Esophagus squamous epithelium (tissue), 5 donors: Measurements from ENCODE around the gene EXOSC9. TPM values are rescaled to one million over a fixed set of nuclear protein-coding genes. Genes with fewer than 3 reads are reported as not detected.

ENCODE experiments used
- DNase-seq: peaks from one replicate; lab custom pipeline; 2025; lab: John Stamatoyannopoulos, UW
- H3K27ac ChIP-seq, 4 donors: fragments of 200-600 bp; sonication (generic); one replicate each; pipeline ENCODE4 v1.5.1; 2016 to 2019; ENCODE audit warnings: mild to moderate bottlenecking in 1 of 4
- H3K27me3 ChIP-seq, 4 donors: fragments of 200-600 bp; sonication (generic); 1 replicate in 3 of 4; 2 replicates in 1 of 4; pipeline versions ENCODE4 v1.5.1 to v1.6.0; 2017 to 2021; ENCODE audit warnings: antibody characterized with exemption in 1 of 4
- H3K36me3 ChIP-seq, 3 donors: fragments of 200-600 bp; sonication (generic); one replicate each; pipeline ENCODE4 v1.5.1; 2016 to 2019
- H3K4me1 ChIP-seq, 3 donors: fragments of 200-600 bp; sonication (generic); one replicate each; pipeline ENCODE4 v1.5.1; 2017 to 2019
- H3K4me3 ChIP-seq, 4 donors: fragments of 200-600 bp; sonication (generic); 1 replicate in 3 of 4; 2 replicates in 1 of 4; pipeline ENCODE4 v1.5.1; 2016 to 2019; ENCODE audit warnings: mild to moderate bottlenecking in 2 of 4, moderate library complexity in 1 of 4
- H3K9me3 ChIP-seq, 3 donors: fragments of 200-600 bp; sonication (generic); one replicate each; pipeline ENCODE4 v1.5.1; 2016 to 2019
- CTCF ChIP-seq, 6 experiments: fragments of 450-650 bp in 4 of 6; fragments of 200-600 bp in 2 of 6; sonication (generic) in 2 of 6; IDR thresholded peaks; one replicate each; pipeline ENCODE4 v1.5.1; 2016 to 2019; ENCODE audit warnings: antibody characterized with exemption in 6 of 6, mild to moderate bottlenecking in 4 of 6, moderate library complexity in 4 of 6
- POLR2A ChIP-seq, 4 donors: fragments of 450-650 bp; IDR thresholded peaks; one replicate each; pipeline ENCODE4 v1.6.1; 2017; ENCODE audit warnings: antibody characterized with exemption in 4 of 4, mild to moderate bottlenecking in 4 of 4, moderate library complexity in 3 of 4
- WGBS, 2 donors: methylation state at CpG; one replicate each; pipeline ENCODE4 v1.1.5; 2018; 5-methylcytosine and 5-hydroxymethylcytosine counted together
- intact Hi-C: fragments of 100-400 bp; cut with DNase I; formaldehyde crosslinking; loops from one replicate; pipeline ENCODE4 v1.15.0; 2022
- total RNA-seq, 4 donors: library from RNA; depleted of rRNA; stranded (reverse); fragments of >200 nt; gene quantifications; one replicate each; pipeline ENCODE4 v1.1.0, GENCODE V29; 2016
- donor health status: DM: yes; HTN: yes; CAD: no.

Gene EXOSC9
- total RNA-seq, 4 donors from 2014 or later: 9.3 to 27.7 (median 23.9) TPM

- no peaks in the 10 kb centered on the region for H3K27me3 ChIP-seq
- H3K9me3 ChIP-seq: no peaks in the 10 kb centered on the region
- H3K36me3 ChIP-seq: peaks cover 0 to 49% (median 12%) of the 10 kb centered on the region in 3 donors
- TF ChIP-seq CTCF (IDR thresholded peaks at IDR 0.05): no peak
- TF ChIP-seq POLR2A (IDR thresholded peaks at IDR 0.05): no peak
- 3% methylated on average over 14 to 21 of the region's 30 CpGs for WGBS, 2 donors
- H3K4me3 ChIP-seq: peak overlapping the region; percentile 72 to 89 (median 82)
- no peak for DNase-seq
- H3K4me1 ChIP-seq: peaks cover 0 to 27% (median 11%) of the 10 kb centered on the region in 3 donors
- intact Hi-C loops: no loop called here
- peak overlapping the region; percentile 74 to 87 (median 78) for H3K27ac ChIP-seq
These were observed 21.8 kb downstream of the EXOSC9 start for GRCh38 chr4:121822796-121823504.

GRCh38 chr4:121823505-121824170 is 22.5 kb downstream of the EXOSC9 start, which contains the start of gene CCNA2:
CCNA2 (minus strand) TSS chr4:121823883; CDS start chr4:121823628, 255 bp downstream.
- intact Hi-C loops: no loop called here
- H3K27ac ChIP-seq: peak within 1 kb of the TSS; percentile 74 to 87 (median 78)
- DNase-seq: peak; percentile 80
- peaks cover 0 to 27% (median 11%) of the 10 kb centered on the region in 3 donors for H3K4me1 ChIP-seq
- WGBS, 2 donors: 0 to 1% methylated on average over 17 to 19 of the region's 63 CpGs
- no peaks in the 10 kb centered on the region for H3K9me3 ChIP-seq
- peaks cover 0 to 49% (median 5%) of the 10 kb centered on the region in 3 donors for H3K36me3 ChIP-seq
- H3K27me3 ChIP-seq: no peaks in the 10 kb centered on the region
- peak within 1 kb of the TSS; percentile 72 to 89 (median 82) for H3K4me3 ChIP-seq
- TF ChIP-seq POLR2A (IDR thresholded peaks at IDR 0.05) (peak in 1 of 4 donors; percentile 49), CTCF (IDR thresholded peaks at IDR 0.05) (no peak)

- intact Hi-C loops: no loop called here
- Histone ChIP-seq H3K27me3 (no peaks in the 10 kb centered on the region), H3K36me3 (peaks cover 0 to 46% (median under 1%) of the 10 kb centered on the region in 3 donors), H3K4me3 (peak overlapping the region; percentile 72 to 89 (median 82)), H3K9me3 (no peaks in the 10 kb centered on the region), H3K4me1 (peaks cover 0 to 27% (median 11%) of the 10 kb centered on the region in 3 donors), H3K27ac (peak overlapping the region; percentile 74 to 87 (median 78))
- TF ChIP-seq CTCF (IDR thresholded peaks at IDR 0.05): no peak
- no peak for TF ChIP-seq POLR2A (IDR thresholded peaks at IDR 0.05)
- 5 to 6% methylated on average over 8 of the region's 8 CpGs for WGBS, 2 donors
- DNase-seq: no peak
These were observed 23.0 kb downstream of the EXOSC9 start for GRCh38 chr4:121824171-121824527.

- Histone ChIP-seq H3K36me3 (peaks cover 0 to 46% (median 0%) of the 10 kb centered on the region in 3 donors), H3K9me3 (no peaks in the 10 kb centered on the region), H3K27ac (peak overlapping the region in 1 of 4 donors; percentile 1), H3K4me3 (no peak overlapping the region), H3K4me1 (peaks cover 0 to 27% (median 11%) of the 10 kb centered on the region in 3 donors), H3K27me3 (no peaks in the 10 kb centered on the region)
- DNase-seq: no peak
- 32 to 52% methylated on average over 2 of the region's 2 CpGs for WGBS, 2 donors
- intact Hi-C loops: no loop called here
- TF ChIP-seq CTCF (IDR thresholded peaks at IDR 0.05) (no peak), POLR2A (IDR thresholded peaks at IDR 0.05) (no peak)
These were observed 23.8 kb downstream of the EXOSC9 start for GRCh38 chr4:121824950-121825349.

GRCh38 chr4:121827853-121828252 is 26.7 kb downstream of the EXOSC9 start:
- Histone ChIP-seq H3K9me3 (no peaks in the 10 kb centered on the region), H3K27ac (no peak overlapping the region), H3K27me3 (no peaks in the 10 kb centered on the region), H3K4me1 (peaks cover 0 to 14% (median 7%) of the 10 kb centered on the region in 3 donors), H3K36me3 (peaks cover 0 to 67% (median 3%) of the 10 kb centered on the region in 3 donors), H3K4me3 (no peak overlapping the region)
- intact Hi-C loops: no loop called here
- 94 to 95% methylated on average over 1 of the region's 1 CpG for WGBS, 2 donors
- no peak for DNase-seq
- TF ChIP-seq POLR2A (IDR thresholded peaks at IDR 0.05) (no peak), CTCF (IDR thresholded peaks at IDR 0.05) (no peak)
